Measurements from ENCODE around the gene INPP4B. TPM values are rescaled to one million over a fixed set of nuclear protein-coding genes. Genes with fewer than 3 reads are reported as not detected.

INPP4B gene
- polyA plus RNA-seq, 1 of the 3 experiments (the other 2 are of a cell fraction): 0.08 TPM

- Histone ChIP-seq H3K79me2 (ENCODE audit: insufficient read depth) (no peaks in the 10 kb centered on the region), H3F3A (replicated peaks; ENCODE audit: insufficient read depth) (no peaks in the 10 kb centered on the region), H3K9ac (no peak overlapping the region), H3K36me3 (replicated peaks in 1 of 2; ENCODE audit: control insufficient read depth in 1 of 2, insufficient read depth in 2 of 2, low read length in 1 of 2) (no peaks in the 10 kb centered on the region), H3K4me3 (ENCODE audit: low read depth in 2 of 2, low read length in 1 of 2) (no peak overlapping the region), H3K27ac (ENCODE audit: low read depth in 2 of 2, low read length in 1 of 2) (no peak overlapping the region), H3K27me3 (ENCODE audit: insufficient read depth) (no peaks in the 10 kb centered on the region), H3K4me2 (no peak overlapping the region), H2AFZ (ENCODE audit: low read depth) (no peak overlapping the region), H3K4me1 (ENCODE audit: control insufficient read depth in 1 of 2, insufficient read depth in 2 of 2, low read depth in 1 of 2, low read length in 1 of 2) (no peaks in the 10 kb centered on the region; a peak in 1 of 4 replicates), H3K9me3 (no peaks in the 10 kb centered on the region), H4K20me1 (ENCODE audit: insufficient read depth) (no peaks in the 10 kb centered on the region), H3K9me2 (no peaks in the 10 kb centered on the region)
- ChIA-PET CTCF (no interaction called here), POLR2A (no interaction called here)
- TF ChIP-seq SMC3 (IDR thresholded peaks at IDR 0.05; ENCODE audit: low read depth, low read length): no peak
- no peak for TF ChIP-seq FOXJ3 (CRISPR knock-in tag; IDR thresholded peaks at IDR 0.05)
- no peak for TF ChIP-seq TEAD4 (IDR thresholded peaks at IDR 0.05; ENCODE audit: borderline replicate concordance, insufficient read depth)
- TF ChIP-seq EZH2phosphoT487 (IDR thresholded peaks at IDR 0.05; ENCODE audit: borderline replicate concordance, low read depth): no peak
- no peak for TF ChIP-seq GABPA (IDR thresholded peaks at IDR 0.05; ENCODE audit: low read depth)
- TF ChIP-seq YY1 (IDR thresholded peaks at IDR 0.05; ENCODE audit: low read depth): no peak
- no peak for TF ChIP-seq MEF2A (IDR thresholded peaks at IDR 0.05; ENCODE audit: borderline replicate concordance, low read depth)
- TF ChIP-seq ZBTB33 (IDR thresholded peaks at IDR 0.05; ENCODE audit: borderline replicate concordance, low read depth): no peak
- TF ChIP-seq REST (IDR thresholded peaks at IDR 0.05; ENCODE audit: low read depth, low read length): no peak
- no peak for TF ChIP-seq GATA2 (CRISPR knock-in tag; IDR thresholded peaks at IDR 0.05)
- TF ChIP-seq NFIC (IDR thresholded peaks at IDR 0.05; ENCODE audit: borderline replicate concordance): no peak
- TF ChIP-seq SIN3A (IDR thresholded peaks at IDR 0.05; ENCODE audit: borderline replicate concordance, low read depth, low read length): no peak
- TF ChIP-seq FOXM1 (IDR thresholded peaks at IDR 0.05; ENCODE audit: low read depth): no peak
- no peak for TF ChIP-seq RXRA (IDR thresholded peaks at IDR 0.05; ENCODE audit: borderline replicate concordance, low read depth)
- no peak for TF ChIP-seq TAF1 (IDR thresholded peaks at IDR 0.05; ENCODE audit: borderline replicate concordance, low read depth, low read length)
- TF ChIP-seq JUND (IDR thresholded peaks at IDR 0.05): no peak
- TF ChIP-seq USF2 (IDR thresholded peaks at IDR 0.05; ENCODE audit: borderline replicate concordance, low read depth, low read length): no peak
- no peak for TF ChIP-seq POLR2AphosphoS5 (IDR thresholded peaks at IDR 0.05; ENCODE audit: low read depth, low read length)
- TF ChIP-seq RAD21 (IDR thresholded peaks at IDR 0.05; ENCODE audit: low read length): no peak
- 91% methylated on average over 3 of the region's 3 CpGs for WGBS (ENCODE audit: low lambda C conversion rate)
- DNase-seq: no peak
Observed at GRCh38 chr4:142500966-142501365, 345.1 kb downstream of the INPP4B start.
